Vagina (tissue), 2 donors: Measurements from ENCODE around the gene BMP2K. TPM values are rescaled to one million over a fixed set of nuclear protein-coding genes. Genes with fewer than 3 reads are reported as not detected.
"Not testable (repeated sequence)": the region's sequence is repeated elsewhere in the genome, so short reads cannot be mapped to it uniquely, and the experiment has no call there.

Experiments used
- DNase-seq, 2 donors: peaks; one replicate each; pipeline ENCODE4 v3.0.0-alpha.2; 2017; ENCODE audit errors: extremely low spot score in 2 of 2
- H3K27ac ChIP-seq: fragments of 200-600 bp; sonication (generic); one replicate; pipeline ENCODE4 v1.5.1; 2019
- H3K27me3 ChIP-seq: fragments of 200-600 bp; sonication (generic); one replicate; pipeline ENCODE4 v1.5.1; 2019
- H3K36me3 ChIP-seq, 2 donors: fragments of 200-600 bp; sonication (generic); one replicate each; pipeline ENCODE4 v1.5.1; 2017 to 2019
- H3K4me1 ChIP-seq: fragments of 200-600 bp; sonication (generic); one replicate; pipeline ENCODE4 v1.5.1; 2019
- H3K4me3 ChIP-seq, 2 donors: fragments of 200-600 bp; sonication (generic); 1 replicate in 1 of 2; 2 replicates in 1 of 2; pipeline ENCODE4 v1.5.1; 2016 to 2019
- H3K9me3 ChIP-seq: fragments of 200-600 bp; sonication (generic); one replicate; pipeline ENCODE4 v1.5.1; 2019
- CTCF ChIP-seq, 3 experiments: fragments of 450-650 bp in 2 of 3; fragments of 200-600 bp in 1 of 3; sonication (generic) in 1 of 3; IDR thresholded peaks; one replicate each; pipeline ENCODE4 v1.5.1; 2017 to 2019; ENCODE audit warnings: antibody characterized with exemption in 3 of 3, mild to moderate bottlenecking in 2 of 3, moderate library complexity in 2 of 3
- POLR2A ChIP-seq, 2 donors: fragments of 450-650 bp; IDR thresholded peaks; one replicate each; pipeline ENCODE4 v1.6.1; 2017; ENCODE audit warnings: antibody characterized with exemption in 2 of 2, mild to moderate bottlenecking in 2 of 2, moderate library complexity in 2 of 2
- POLR2AphosphoS5 ChIP-seq, 2 donors: sonication (generic); formaldehyde crosslinking; IDR thresholded peaks; one replicate each; pipeline ENCODE4 v1.9.0; 2017; ENCODE audit warnings: antibody characterized with exemption in 2 of 2, mild to moderate bottlenecking in 2 of 2, low read depth in 1 of 2; ENCODE audit not compliant: insufficient read depth in 1 of 2
- intact Hi-C: fragments of 100-400 bp; cut with DNase I; formaldehyde crosslinking; loops from one replicate; pipeline ENCODE4 v1.15.1; 2023
- total RNA-seq: library from RNA; depleted of rRNA; stranded (reverse); fragments of >200 nt; gene quantifications from one replicate; pipeline ENCODE4 v1.2.3, GENCODE V29; 2016

Gene BMP2K
- total RNA-seq, 1 donor from 2014 or later = 34.9 TPM

DNA sequence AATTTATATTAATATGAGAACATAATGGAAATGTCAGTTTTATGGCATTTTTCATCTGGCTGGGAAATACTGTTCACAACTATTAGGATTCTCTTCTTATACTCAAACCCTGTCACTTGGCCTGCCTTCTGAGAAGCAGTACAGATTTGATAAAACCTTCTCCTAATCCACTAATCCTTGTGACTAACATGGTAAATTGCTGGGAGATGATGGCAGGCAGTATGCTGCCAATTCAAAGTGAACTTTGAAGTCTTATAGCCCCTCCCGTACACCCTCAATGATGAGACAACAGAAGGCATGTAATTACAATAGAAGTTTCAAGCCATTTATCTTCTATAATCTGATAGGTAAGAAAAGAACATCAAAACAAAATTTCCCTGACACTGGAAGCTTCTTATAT, 126.1 kb downstream of the BMP2K start:
- Histone ChIP-seq H3K27ac (no peak overlapping the region), H3K9me3 (no peaks in the 10 kb centered on the region), H3K4me3 (no peak overlapping the region), H3K27me3 (no peaks in the 10 kb centered on the region), H3K4me1 (no peaks in the 10 kb centered on the region), H3K36me3 (no peaks in the 10 kb centered on the region)
- TF ChIP-seq POLR2AphosphoS5 (IDR thresholded peaks at IDR 0.05; ENCODE audit: insufficient read depth in 1 of 2, low read depth in 1 of 2) (no peak), POLR2A (IDR thresholded peaks at IDR 0.05) (no peak), CTCF (IDR thresholded peaks at IDR 0.05) (no peak)
- intact Hi-C loops = no loop called here
- no peak for DNase-seq

- no peak overlapping the region for H3K4me3 ChIP-seq
- H3K4me1 ChIP-seq = no peaks in the 10 kb centered on the region
- TF ChIP-seq POLR2AphosphoS5 (IDR thresholded peaks at IDR 0.05; ENCODE audit: insufficient read depth in 1 of 2, low read depth in 1 of 2) = no peak
- no peak for TF ChIP-seq CTCF (IDR thresholded peaks at IDR 0.05)
- no peak for TF ChIP-seq POLR2A (IDR thresholded peaks at IDR 0.05)
- no peak overlapping the region for H3K27ac ChIP-seq
- no peaks in the 10 kb centered on the region for H3K36me3 ChIP-seq
- intact Hi-C loops = no loop called here
- H3K27me3 ChIP-seq = no peaks in the 10 kb centered on the region
- no peak for DNase-seq
- H3K9me3 ChIP-seq = no peaks in the 10 kb centered on the region
Measured at GRCh38 chr4:78904143-78904542, 128.0 kb downstream of the BMP2K start.

- Histone ChIP-seq H3K27me3 (no peaks in the 10 kb centered on the region), H3K27ac (no peak overlapping the region), H3K4me1 (no peaks in the 10 kb centered on the region), H3K9me3 (no peaks in the 10 kb centered on the region), H3K4me3 (no peak overlapping the region), H3K36me3 (peaks cover 0 to 12% of the 10 kb centered on the region in 2 donors)
- DNase-seq = no peak
- intact Hi-C loops = no loop called here
- TF ChIP-seq POLR2A (IDR thresholded peaks at IDR 0.05) (no peak), POLR2AphosphoS5 (IDR thresholded peaks at IDR 0.05; ENCODE audit: insufficient read depth in 1 of 2, low read depth in 1 of 2) (no peak), CTCF (IDR thresholded peaks at IDR 0.05) (no peak)
Measured at GRCh38 chr4:78907638-78908037, 131.5 kb downstream of the BMP2K start.

GRCh38 chr4:78908974-78909373, 132.8 kb downstream of the BMP2K start:
- H3K4me3 ChIP-seq, H3K27ac ChIP-seq, H3K27me3 ChIP-seq, H3K9me3 ChIP-seq, DNase-seq, intact Hi-C loops, H3K4me1 ChIP-seq: not testable (repeated sequence)
- peaks cover 0 to 12% of the 10 kb centered on the region in 2 donors for H3K36me3 ChIP-seq

DNA sequence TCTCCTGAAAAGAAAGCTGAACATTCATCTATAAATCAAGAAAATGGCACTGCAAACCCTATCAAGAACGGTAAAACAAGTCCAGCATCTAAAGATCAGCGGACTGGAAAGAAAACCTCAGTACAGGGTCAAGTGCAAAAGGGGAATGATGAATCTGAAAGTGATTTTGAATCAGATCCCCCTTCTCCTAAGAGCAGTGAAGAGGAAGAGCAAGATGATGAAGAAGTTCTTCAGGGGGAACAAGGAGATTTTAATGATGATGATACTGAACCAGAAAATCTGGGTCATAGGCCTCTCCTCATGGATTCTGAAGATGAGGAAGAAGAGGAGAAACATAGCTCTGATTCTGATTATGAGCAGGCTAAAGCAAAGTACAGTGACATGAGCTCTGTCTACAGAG, 134.5 kb downstream of the BMP2K start:
- no peaks in the 10 kb centered on the region for H3K9me3 ChIP-seq
- DNase-seq = no peak
- no peaks in the 10 kb centered on the region for H3K27me3 ChIP-seq
- TF ChIP-seq POLR2A (IDR thresholded peaks at IDR 0.05) (no peak), POLR2AphosphoS5 (IDR thresholded peaks at IDR 0.05; ENCODE audit: insufficient read depth in 1 of 2, low read depth in 1 of 2) (no peak), CTCF (IDR thresholded peaks at IDR 0.05) (no peak)
- no peaks in the 10 kb centered on the region for H3K4me1 ChIP-seq
- peaks cover 0 to 12% of the 10 kb centered on the region in 2 donors for H3K36me3 ChIP-seq
- H3K27ac ChIP-seq = no peak overlapping the region
- intact Hi-C loops = no loop called here
- no peak overlapping the region for H3K4me3 ChIP-seq

- intact Hi-C loops = no loop called here
- no peak for TF ChIP-seq POLR2A (IDR thresholded peaks at IDR 0.05)
- no peak for TF ChIP-seq POLR2AphosphoS5 (IDR thresholded peaks at IDR 0.05; ENCODE audit: insufficient read depth in 1 of 2, low read depth in 1 of 2)
- TF ChIP-seq CTCF (IDR thresholded peaks at IDR 0.05) = no peak
- H3K27me3 ChIP-seq = no peaks in the 10 kb centered on the region
Measured at GRCh38 chr4:78922207-78922606, 146.1 kb downstream of the BMP2K start.

More at GRCh38 chr4:78922207-78922606, 146.1 kb downstream of the BMP2K start:
- Histone ChIP-seq H3K36me3 (no peaks in the 10 kb centered on the region), H3K9me3 (no peaks in the 10 kb centered on the region), H3K27ac (no peak overlapping the region), H3K4me3 (no peak overlapping the region), H3K4me1 (no peaks in the 10 kb centered on the region)
- no peak for DNase-seq
